NCI-H524 treated with DMSO at 0.1 percent for 48 hours (cell line): ENCODE results near the gene CRYBB3.

Experiments used
- DNase-seq: peaks from one replicate; lab custom pipeline; 2025; lab: John Stamatoyannopoulos, UW

CRYBB3 gene

DNA sequence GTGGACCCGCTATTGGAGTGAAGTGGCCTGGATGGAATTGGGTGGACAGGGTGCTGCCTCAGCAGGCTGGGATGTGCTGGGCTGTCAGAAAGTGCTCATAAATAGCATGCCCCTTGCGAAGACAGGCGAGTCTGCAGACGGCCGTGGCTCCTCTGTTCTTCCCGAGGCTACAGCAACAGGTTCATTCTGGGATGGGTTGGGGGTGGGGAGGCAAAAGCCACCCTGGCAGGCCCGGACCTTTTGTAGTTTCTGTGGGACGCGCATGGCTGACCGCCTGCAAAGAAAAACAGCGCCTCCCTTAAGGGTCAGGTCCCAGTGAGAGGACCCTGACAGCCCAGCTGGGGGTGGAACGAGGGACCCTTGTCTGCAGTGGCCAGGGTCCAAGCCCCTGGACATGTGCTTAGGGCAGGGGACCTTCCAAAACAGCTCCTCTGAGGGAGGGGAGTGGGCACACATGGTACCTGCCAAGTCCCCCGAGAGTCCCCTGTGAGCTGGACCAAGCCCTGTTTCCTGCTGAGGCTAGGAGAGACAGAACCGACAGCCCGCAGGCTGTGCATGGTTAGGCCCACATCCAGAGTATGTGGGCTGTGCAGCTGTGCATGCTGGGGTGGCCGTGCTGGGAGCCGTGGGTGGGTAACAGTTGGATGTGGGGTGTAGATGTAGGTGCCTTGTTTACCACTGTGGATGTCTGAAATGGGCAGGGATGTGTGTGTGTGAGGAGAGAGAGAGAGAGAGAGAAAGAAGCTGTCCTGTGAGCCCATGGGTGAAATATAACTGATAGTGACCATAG is at the start of gene CRYBB3:
Gene CRYBB3, plus strand, starts transcription at position 128 of the 790 bp plus-strand sequence. CDS start 1,539 bp downstream, outside the sequence.
- DNase-seq, result no peak

DNA sequence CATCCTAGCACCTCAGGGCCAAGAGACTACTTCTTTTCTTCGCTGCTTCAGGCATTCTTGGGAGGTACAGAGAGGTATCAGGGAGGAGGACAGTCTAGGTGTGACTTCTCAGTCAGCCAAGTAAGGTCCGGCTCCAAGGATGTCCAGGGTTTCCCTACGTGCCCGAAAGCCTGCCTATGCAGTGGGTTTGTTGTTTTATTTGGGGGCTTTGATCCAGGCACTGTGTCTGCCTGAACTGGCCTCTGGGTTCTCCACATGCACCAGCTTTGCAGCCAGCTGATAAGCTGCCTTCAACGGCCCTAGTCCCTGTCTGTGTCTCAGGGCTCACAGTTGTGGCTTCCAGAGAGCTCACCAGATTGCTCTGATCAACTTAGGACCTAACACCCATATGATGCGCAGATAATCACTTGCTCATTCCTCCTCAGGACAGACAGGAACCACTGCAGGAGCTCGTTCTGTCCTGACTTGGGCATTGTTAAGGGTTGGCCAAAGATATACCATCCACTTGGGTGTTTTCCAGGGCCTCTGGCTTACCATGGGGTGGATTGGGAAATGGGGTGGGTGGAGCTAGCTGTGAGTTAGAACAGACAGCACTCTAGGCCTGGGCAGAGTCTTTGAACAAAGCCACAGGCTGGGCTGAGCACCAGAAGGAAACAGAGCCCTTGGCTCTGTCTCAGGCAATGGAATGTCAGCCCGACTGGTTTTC is 45.5 kb upstream of the CRYBB3 start:
- DNase-seq, result no peak

DNA sequence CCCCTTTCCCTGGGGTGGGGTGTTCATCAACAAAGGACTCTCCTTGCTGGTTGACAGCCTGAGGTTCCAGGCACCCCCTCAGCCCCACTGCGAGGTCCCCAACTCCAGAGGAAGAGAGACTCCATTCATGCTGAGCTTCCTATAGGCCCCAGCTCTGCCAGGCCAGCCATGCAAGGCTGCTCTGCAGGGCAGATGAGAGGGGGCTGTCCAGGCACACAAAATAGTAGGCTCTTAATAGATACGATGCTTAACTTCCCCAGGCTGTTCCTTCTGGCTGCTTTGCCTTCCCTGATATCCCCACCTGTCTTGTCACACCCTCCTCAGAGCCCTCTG is 45.0 kb upstream of the CRYBB3 start:
- no peak for DNase-seq

DNA sequence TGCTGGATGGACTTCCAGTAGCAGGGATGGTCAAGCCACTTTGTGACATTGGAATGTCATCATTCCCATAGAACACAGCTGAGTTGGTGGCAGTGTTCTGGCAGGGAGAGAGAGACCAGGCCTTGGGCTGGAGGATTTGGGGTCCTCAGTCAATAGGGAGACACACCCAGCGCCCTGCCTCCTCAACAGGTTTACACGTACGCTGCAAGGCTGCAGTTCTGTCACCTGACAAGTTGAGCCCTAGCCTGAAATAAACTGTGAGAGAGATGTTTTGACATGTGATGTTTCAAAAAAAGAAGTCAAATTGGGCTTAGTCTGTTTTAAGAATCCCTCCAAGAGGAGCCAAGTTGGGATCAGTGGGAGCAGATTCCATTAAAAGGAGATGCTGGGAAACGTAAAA is 42.9 kb upstream of the CRYBB3 start:
- no peak for DNase-seq

DNA sequence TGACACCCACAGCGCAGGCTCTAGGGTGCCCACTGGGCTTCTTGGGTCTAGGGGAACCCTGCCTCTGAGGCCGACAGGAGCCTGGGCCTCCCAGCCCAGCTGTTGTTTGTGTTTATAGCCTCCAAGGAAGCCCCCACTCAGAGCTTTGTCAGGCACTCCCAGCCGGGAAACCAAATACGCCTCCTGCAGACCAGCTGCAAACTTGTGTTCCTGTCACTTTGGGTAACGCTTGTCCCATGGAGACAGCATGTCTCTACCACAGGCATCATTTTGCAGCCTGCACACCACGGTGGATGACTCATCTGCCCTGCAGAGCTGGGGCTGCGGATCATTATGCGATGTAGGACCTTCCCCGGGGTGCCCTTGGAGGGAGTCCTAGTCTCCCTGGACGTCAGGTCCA is 40.6 kb upstream of the CRYBB3 start:
- DNase-seq, result no peak

DNA sequence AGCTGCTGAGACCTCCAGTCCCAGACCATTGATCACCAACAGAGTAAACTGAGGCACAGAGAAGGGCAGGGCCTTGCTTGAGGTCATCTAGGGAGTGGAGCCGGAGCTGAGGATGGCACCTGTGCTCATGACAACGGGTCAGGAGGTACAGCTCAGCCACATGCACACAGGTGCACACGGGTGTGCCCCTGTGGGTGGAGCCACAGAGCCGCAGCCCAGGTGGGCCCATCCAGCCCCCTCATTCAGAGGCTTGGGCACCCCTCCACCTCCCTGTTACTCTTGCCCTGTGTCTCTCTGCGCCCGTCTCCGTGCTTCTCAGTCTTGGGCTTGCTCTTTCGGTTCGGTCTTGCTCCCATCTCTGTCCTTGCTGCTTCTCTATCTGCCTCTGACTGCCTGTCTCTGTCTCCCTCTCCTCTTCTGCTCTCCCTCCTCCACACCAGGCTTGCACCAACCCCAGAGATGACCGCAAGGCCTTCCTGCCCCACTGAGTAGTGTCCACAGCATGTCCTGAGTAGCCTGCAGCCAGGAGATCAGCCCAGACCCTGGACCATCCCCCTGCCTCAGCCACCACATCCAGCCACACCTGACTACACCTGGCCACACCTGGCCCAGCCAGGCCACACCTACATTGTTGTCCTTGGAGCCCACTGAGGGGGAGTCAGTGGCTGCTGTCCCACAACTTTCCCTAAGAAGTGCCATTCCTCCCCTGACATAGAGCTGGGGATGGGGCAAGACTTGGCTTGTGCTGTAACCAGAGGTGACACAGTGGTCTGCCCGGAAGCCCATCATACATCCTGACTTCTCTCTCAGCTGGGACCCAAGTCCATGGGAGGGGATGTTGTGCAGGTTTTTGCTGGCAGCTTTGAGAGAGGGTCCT is 39.3 kb upstream of the CRYBB3 start:
- DNase-seq, result no peak

DNA sequence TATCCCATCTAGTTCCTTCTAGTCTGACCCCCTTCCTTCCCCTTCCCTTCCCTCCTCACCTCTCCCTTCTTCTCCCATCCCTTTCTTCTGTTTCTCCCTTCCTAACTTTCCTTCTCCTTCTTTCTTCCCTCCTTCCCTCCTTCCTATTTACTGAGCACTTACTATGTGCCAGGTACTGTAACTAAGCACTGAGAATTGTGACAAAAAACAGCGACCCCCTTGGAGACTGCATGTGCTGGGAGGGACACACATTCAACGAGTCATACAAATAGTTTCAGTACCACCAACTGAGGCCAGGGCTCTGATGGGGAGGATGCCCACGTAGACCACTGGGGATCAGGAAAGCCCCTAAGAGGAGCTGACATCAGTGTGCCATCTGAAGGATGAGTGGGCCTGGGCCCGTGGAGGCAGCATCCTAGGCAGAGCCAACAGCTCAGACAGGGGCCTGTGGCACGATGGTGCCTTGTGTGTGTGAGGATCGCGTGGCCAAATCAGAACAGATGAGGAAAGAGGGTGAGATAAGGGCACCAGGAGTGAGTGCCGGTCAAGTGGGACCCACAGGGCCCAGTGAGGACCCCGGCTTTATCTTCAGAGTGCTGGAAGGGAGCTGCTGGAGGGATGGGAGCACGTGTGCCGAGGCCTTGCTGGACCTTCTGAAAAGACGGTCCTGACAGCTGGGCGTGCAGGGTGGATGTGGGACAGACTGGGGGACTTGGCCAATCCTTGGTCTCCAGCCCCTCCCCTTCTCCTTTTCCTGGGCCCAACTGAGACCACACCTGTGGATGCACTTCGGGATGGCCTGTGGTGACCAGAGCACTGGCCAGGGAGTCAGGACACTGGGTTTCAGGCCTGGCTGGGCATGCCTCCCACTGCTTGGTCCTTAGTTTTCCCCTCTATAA is 38.4 kb upstream of the CRYBB3 start:
- DNase-seq, result no peak

DNA sequence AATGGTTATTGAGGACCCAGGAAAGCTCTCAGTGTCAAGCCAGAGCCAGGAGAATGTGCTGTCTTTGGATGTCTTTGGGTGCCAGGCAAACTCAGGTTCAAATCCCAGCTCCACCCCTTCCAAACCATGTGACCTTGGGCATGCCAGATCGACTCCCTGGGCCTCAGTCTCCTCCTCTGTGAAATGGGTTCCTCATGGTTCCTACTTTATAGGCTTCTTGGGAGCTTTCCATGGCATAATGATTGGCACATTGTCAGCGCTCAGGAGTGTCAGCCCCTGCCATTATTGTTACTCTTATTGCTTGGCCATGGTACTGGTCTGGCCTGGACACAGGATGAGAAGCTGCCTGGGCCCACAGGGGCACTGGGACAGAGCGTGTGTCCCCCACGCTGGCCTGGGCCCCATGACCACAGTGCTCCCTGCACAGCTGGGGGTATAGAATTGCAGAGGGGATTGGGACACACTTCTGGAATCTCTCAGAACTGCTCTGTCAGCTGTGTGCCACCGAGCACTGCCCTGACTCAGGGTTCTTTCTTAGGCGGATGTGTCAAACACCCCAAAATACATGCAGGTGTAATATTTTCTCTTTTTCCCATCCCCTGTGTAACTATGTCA is 37.6 kb upstream of the CRYBB3 start:
- DNase-seq, result no peak

DNA sequence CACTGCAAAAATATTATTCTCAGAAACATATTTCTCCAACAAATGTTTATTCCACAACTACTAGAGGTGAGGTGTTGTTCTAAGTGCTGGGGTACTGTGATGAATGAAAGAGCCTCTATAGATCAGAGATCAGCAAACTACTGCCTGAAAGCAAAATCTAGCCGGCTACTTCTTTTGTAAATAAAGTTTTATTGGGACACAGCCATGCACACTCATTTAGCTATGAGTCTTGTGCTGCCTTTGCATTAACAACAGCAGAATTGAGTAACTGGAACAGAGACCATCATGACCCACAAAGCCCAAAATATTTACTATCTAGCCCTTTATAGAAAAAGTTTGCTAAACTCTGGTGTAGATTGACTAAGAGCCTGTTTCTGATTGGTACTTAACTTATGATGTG is 37.1 kb upstream of the CRYBB3 start:
- no peak for DNase-seq

DNA sequence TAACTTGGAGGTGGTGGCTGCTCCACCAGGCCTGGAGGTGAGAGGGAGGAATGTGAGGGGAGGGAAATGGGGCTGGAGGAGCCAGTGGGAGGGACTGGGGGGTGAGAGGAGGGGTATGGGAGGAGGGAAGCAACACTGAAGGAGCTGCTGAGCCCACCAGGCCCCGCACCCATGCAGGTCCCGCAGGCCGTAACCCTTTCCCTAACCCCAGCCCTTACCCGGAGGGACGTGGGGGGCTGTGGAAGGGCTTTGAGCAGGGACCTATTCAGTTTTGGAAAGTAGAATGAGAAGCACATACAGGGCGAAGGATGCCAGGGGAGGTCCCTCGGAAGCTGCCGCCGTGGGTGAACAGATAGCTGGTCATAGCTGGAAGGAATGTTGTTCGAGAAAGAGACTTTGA is 33.9 kb upstream of the CRYBB3 start:
- DNase-seq, result no peak

DNA sequence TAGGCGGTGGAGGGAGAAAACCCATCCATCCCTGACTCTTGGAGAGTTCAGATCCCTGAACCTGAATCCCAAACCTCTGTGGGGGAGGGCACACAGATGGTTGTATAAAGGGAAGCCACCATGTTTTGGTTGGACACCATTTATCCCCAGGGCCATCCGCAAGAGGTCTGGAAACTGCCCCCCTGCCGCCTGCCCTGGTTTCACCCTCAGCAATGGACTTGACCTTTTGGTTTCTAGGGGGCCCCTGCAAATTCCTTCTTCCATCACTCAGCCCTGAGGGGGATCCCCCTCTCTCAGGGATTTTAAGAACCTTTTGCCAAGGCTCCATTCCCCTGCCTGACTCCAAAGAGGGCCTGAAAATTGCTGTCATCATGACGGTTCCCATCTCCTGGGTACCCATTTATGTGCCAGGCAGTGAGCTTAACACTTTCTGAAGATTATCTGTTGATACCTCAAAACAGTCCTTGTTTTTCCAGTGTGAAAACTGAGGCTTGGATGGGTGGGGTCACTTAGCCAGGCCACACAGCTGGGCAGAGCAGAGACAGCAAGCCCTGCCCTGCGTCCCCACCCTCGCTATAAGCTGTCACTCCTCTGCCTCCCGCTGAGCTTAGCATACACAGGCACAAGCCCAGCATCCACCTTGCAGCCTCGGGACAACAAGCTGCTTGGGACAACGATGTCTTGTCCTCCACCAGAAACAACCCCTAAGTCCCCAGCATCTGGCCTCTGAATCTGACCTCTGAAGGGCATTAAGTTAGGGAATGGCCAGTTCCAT is 33.2 kb upstream of the CRYBB3 start:
- DNase-seq, result no peak

DNA sequence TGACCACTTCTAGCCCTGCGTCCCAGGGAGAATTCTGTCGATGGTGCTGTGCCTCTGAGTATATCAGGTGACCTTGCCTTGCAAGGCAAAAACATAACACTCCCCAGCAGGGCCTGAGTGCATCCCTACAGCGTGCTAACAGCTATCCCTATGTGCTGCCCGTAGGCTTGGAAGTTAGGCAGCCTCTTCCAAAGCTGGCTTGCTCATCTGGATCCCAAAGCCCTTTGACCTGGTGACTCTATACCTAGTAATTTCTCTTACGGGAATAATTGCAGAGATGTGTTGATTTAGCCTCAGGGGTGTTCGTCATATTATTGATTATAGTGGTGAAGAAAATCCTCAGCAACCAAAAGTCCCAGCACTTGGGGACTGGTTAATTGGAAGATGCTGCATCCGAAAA is 32.6 kb upstream of the CRYBB3 start:
- no peak for DNase-seq

DNA sequence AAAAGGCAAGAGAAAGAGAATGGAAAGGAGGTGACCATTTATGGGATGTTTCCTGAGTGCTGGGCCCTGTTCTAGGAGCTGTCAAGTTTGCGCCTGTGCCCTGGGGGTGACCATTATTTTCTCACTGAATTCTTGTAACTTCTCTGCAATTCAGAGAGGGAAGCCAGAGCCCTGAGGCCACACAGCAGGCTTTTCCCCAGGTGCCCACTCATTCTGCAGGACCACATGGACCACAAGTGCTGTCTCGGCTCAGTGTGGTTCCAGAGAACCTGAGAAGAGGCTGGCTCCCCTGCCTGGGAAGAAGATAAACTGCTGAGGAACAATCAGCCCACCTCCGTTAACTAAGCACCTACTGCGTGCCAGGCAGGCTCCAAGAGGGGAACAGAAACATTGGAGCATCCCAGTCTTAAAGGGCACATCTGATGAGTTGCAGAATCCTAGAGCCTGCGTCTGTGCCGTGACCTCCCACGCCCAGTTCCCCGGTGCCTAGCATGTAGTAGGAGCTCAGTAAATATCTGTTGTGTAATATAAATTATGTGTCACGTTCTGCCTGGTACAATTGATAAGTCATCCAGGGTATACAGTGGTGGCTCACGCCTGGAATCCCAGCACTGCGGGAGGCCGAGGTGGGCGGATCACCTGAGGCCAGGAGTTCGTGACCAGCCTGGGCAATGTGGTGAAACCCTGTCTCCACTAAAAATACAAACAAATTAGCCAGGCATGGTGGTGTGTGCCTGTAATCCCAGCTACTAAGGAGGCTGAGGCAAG is 31.6 kb upstream of the CRYBB3 start:
- DNase-seq, result no peak

DNA sequence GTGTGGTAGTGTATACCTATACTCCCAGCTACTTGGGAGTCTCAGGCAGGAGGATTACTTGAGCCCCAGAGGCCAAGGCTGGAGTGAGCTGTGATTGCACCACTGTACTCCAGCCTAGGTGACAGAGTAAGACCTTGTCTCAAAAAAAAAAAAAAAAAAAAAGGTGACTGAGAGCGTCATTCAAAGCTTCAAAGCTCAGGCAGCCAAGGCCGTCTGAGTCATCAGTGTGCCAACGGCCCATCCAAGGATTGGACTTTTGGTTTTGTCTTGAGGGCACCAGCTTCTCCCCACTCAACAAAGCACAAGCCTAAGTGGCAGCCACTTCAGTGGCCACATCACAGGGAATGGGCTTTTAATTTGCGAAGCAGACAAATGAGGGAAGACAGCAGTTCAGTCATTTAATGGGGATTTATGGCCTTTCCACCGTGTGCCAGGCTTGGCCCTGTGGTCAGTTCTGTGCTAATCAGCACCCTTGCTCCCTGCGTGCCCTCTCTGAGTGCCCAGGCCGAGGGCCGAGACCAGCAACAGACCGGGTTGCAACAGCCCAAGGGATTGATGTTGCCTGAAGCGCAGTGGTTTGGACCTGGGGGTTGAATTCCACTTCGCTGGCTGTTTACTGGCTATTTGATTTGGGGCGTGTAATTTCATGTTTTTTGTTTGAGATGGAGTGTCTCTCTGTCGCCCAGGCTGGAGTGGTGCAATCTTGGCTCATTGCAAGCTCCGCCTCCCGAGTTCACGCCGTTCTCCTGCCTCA is 30.2 kb upstream of the CRYBB3 start:
- no peak for DNase-seq

DNA sequence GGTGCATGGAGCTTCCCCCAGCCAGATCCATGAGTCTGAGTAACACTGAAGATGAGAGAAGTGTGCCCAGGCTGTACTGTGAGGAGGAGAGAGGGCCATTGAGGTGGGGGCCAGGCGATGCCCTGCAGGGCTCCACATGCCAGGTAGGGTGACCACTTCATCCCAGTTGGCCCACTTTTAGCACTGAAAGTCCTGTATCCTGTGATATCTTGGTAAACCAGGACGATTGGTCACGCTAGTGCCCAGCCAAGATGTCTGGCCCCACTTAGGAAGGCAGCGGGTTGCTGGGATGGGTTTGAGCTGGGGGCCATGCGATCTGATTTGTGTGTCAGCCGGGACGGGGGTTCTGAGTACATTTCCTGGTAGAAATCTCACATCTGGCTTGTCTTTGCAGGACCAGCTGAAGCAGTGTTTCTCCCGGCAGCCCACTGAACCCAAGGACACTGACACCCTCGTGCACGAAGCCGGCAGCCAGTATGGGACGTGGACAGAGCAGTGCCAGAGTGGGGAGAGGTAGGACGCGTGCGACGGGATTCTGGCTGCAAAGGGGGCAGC is 29.2 kb upstream of the CRYBB3 start:
- no peak for DNase-seq

DNA sequence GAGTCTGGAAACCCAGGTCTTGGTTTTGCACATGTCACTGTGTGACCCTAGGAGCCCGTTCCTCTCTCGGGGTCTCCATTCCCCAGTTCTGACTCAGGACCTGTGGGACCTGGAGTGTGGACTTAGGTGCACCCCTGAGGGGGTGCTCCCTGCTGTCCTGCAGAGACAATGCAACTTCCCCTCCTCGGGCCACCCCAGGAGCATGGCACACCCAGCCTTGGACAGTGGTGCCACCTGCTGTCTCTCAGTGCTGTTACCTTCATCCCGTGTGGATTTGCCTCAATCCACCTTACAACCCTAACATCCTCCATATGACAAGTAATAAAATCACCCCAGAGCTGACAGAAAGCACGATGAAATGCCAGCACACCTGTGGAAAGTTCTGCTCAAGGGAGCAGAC is 27.5 kb upstream of the CRYBB3 start:
- no peak for DNase-seq

DNA sequence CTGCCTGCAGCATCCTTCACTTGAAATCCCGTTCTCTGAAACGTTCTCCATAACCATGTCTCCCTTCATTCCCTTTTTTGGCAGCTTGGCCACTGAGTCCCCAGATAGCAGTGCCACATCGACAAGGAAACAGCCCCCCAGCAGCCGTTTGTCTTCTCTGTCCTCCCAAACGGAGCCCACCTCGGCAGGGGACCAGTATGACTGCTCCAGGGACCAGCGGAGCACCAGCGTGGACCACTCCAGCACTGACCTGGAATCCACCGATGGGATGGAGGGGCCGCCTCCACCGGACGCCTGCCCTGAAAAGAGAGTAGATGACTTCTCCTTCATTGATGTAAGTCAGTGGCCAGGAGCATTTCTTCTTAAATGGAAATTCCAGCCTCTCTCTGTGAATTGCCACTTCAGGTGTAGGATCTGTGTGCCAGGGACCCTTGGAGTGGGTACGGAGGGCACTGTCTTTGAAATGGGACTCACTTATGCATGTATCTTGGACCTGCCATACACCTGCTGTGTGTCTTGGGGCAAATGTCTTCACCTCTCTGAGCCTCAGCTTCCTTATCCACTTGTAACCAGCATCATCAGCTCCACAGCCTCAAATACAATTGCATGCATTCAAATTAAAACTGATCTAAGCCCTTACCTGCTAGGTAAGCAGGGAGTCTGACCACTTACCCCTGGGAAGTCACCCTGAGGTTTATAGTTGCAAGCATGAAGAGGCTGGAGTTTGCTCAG is 25.3 kb upstream of the CRYBB3 start:
- DNase-seq, result no peak

DNA sequence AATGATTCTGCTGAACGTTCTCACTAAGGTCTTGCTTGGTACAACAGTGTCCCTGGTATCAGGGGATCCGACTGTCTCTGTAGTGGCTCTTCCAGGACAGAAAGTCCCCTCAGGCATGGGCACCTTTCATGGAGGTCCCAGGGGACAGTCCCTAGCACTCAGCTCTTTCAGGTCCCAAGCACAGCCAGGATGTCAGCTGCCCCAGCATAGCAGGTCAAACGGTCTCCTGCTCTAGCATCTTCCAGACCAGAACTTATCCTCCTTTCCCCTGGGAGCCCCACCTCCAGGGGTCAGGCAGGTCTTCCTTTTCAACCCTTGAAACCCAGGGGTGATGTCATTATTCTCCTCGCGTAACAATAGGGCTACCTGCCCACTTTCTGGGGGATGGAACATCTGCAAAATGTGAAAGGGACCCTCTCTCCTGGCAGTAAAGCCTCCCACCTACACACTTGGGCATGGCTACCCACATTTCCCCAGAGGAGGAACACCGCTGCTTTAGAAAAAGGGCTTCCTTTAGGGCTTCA is 24.7 kb upstream of the CRYBB3 start:
- DNase-seq, result no peak
